K562 (cell line): ENCODE data around the gene PRXL2B. TPM values are rescaled to one million over a fixed set of nuclear protein-coding genes. Genes with fewer than 3 reads are reported as not detected.

Experiments used
- ATAC-seq: fragments of 200-7000 bp; cut with Tn5 transposase; 3 replicates; pipeline ENCODE4 v1.9.1; 2020; ENCODE audit warnings: moderate library complexity
- BruUV-seq: library from RNA; stranded (reverse); fragments of 400-500 nt; replicated peaks from 2 replicates; lab custom pipeline; 2021; lab: Mats Ljungman, UMichigan
- CTCF ChIA-PET: fragments of 300-600 bp; formaldehyde crosslinking; extraction: SDS; loops from one replicate; lab custom pipeline; 2021; ENCODE audit warnings: low intra/inter-chr PET ratio; lab: Yijun Ruan, JAX
- POLR2A ChIA-PET: fragments of 300-600, 350-650 bp; sonication (Branson Sonifier 250); formaldehyde crosslinking; extraction: SDS; loops from one replicate; lab custom pipeline; 2021; ENCODE audit warnings: antibody characterized with exemption, inconsistent platforms; lab: Yijun Ruan, JAX
- DNase-seq, 4 experiments: peaks; one replicate each; pipeline versions ENCODE4 v3.0.0 to v3.0.0-alpha.2; 2011 to 2018; ENCODE audit warnings: low spot score in 3 of 4, mixed read lengths in 3 of 4; ENCODE audit errors: extremely low read depth in 1 of 4
- FAIRE-seq: peaks from 2 replicates; lab custom pipeline; 2011; peaks lifted over from hg19 to GRCh38; lab: Jason Lieb, UNC
- H2AFZ ChIP-seq: 2 replicates; pipeline ENCODE4 v1.6.0; 2011; ENCODE audit warnings: low read depth, low read length, control low read depth, inconsistent platforms
- H3K27ac ChIP-seq: fragments of 200-600 bp; 3 replicates; pipeline ENCODE4 v1.8.0; 2011; ENCODE audit warnings: low read depth, mild to moderate bottlenecking, control low read depth, inconsistent platforms, low read length, moderate library complexity, mixed read lengths; ENCODE audit errors: extremely low read depth
- H3K27me3 ChIP-seq, 2 experiments: fragments of 300-600 bp in 1 of 2; 2 replicates in 1 of 2; 3 replicates in 1 of 2; pipeline versions ENCODE4 v1.6.0 to v1.8.0; 2011; ENCODE audit warnings: inconsistent platforms in 2 of 2, low read length in 2 of 2, mild to moderate bottlenecking in 1 of 2, mixed read lengths in 1 of 2, moderate library complexity in 1 of 2; ENCODE audit not compliant: control insufficient read depth in 2 of 2, insufficient read depth in 2 of 2
- H3K36me3 ChIP-seq: fragments of 300-600 bp; 3 replicates; pipeline ENCODE4 v1.8.0; 2011; ENCODE audit warnings: mild to moderate bottlenecking, low read length, inconsistent platforms; ENCODE audit not compliant: control insufficient read depth, insufficient read depth
- H3K4me1 ChIP-seq, 2 experiments: fragments of 200-600 bp in 1 of 2; replicated peaks in 1 of 2; 2 replicates in 1 of 2; 3 replicates in 1 of 2; pipeline versions ENCODE4 v1.5.1 to v1.8.0; 2011; ENCODE audit warnings: inconsistent platforms in 2 of 2, low read length in 2 of 2, mild to moderate bottlenecking in 1 of 2, mixed read lengths in 1 of 2, moderate library complexity in 1 of 2; ENCODE audit not compliant: control insufficient read depth in 2 of 2, insufficient read depth in 2 of 2
- H3K4me2 ChIP-seq: 2 replicates; pipeline ENCODE4 v1.6.1; 2011; ENCODE audit warnings: low read length, control low read depth, inconsistent platforms, mixed read lengths; ENCODE audit not compliant: insufficient read depth
- H3K4me3 ChIP-seq: fragments of 200-600 bp; sonication (generic), shearing (Covaris generic); 2 replicates; pipeline ENCODE4 v1.5.1; 2016; ENCODE audit warnings: control low read depth, inconsistent platforms
- H3K79me2 ChIP-seq: fragments of 200-600 bp; 3 replicates; pipeline ENCODE4 v1.8.0; 2011; ENCODE audit warnings: low read length, inconsistent platforms; ENCODE audit not compliant: control insufficient read depth, insufficient read depth
- H3K9ac ChIP-seq, 2 experiments: 2 replicates each; pipeline versions ENCODE4 v1.6.0 to v1.6.1; 2011; ENCODE audit warnings: low read depth in 2 of 2, low read length in 2 of 2, control low read depth in 1 of 2, inconsistent platforms in 1 of 2, mild to moderate bottlenecking in 1 of 2, mixed read lengths in 1 of 2; ENCODE audit not compliant: insufficient read depth in 1 of 2
- H3K9me1 ChIP-seq: one replicate; pipeline ENCODE4 v1.6.0; 2011; ENCODE audit warnings: inconsistent platforms, mild to moderate bottlenecking, low read length, moderate library complexity; ENCODE audit not compliant: control insufficient read depth, insufficient read depth
- H3K9me3 ChIP-seq: replicated peaks from 2 replicates; pipeline ENCODE4 v1.5.1; 2011; ENCODE audit warnings: low read depth, low read length, inconsistent platforms; ENCODE audit not compliant: control insufficient read depth, insufficient read depth
- H4K20me1 ChIP-seq: replicated peaks from 2 replicates; pipeline ENCODE4 v1.6.1; 2011; ENCODE audit warnings: low read length, inconsistent platforms, mixed read lengths; ENCODE audit not compliant: control insufficient read depth, insufficient read depth
- EGR1 ChIP-seq: fragments of 450-650 bp; conservative IDR thresholded peaks from 2 replicates; pipeline ENCODE4 v1.6.1; 2017; ENCODE audit warnings: mild to moderate bottlenecking
- SAP30 ChIP-seq: fragments of 200-600 bp; sonication (generic); IDR thresholded peaks from 2 replicates; pipeline ENCODE4 v1.6.1; 2012; ENCODE audit warnings: borderline replicate concordance, low read depth, mild to moderate bottlenecking, moderate library complexity, low read length, control low read depth, inconsistent platforms; ENCODE audit not compliant: insufficient read depth, poor library complexity, severe bottlenecking
- UBTF ChIP-seq, 2 experiments: IDR thresholded peaks; 2 replicates each; pipeline ENCODE4 v1.6.1; 2012; ENCODE audit warnings: improper control_type of control experiment in 2 of 2, low read depth in 2 of 2, low read length in 2 of 2, borderline replicate concordance in 1 of 2
- YY1 ChIP-seq, 3 experiments: IDR thresholded peaks; 2 replicates each; pipeline ENCODE4 v1.6.1; 2011; ENCODE audit warnings: low read length in 2 of 3, mild to moderate bottlenecking in 2 of 3, moderate library complexity in 2 of 3, borderline replicate concordance in 1 of 3, control low read depth in 1 of 3, low read depth in 1 of 3; ENCODE audit not compliant: insufficient read depth in 3 of 3, insufficient replicate concordance in 2 of 3, control insufficient read depth in 1 of 3, insufficient read length in 1 of 3; ENCODE audit errors: extremely low read depth in 1 of 3
- ZBTB33 ChIP-seq: sonication (generic); formaldehyde crosslinking; IDR thresholded peaks from 2 replicates; pipeline ENCODE4 v1.8.1; 2023; ENCODE audit warnings: mild to moderate bottlenecking, missing genetic modification reagents
- ZNF699 ChIP-seq: fragments of 250-450 bp; sonication (Bioruptor Pico); IDR thresholded peaks from 2 replicates; pipeline ENCODE4 v1.8.0; 2021; ENCODE audit warnings: mild to moderate bottlenecking, moderate library complexity; ENCODE audit not compliant: insufficient replicate concordance
- WGBS: fragments of 100-300 bp; shearing (Covaris generic); methylation state at CpG from one replicate; pipeline ENCODE4 v1.1.6; 2016; ENCODE audit warnings: low coverage, mixed read lengths; ENCODE audit not compliant: insufficient coverage; ENCODE audit errors: missing lambda C conversion rate; 5-methylcytosine and 5-hydroxymethylcytosine counted together
- in situ Hi-C: fragments of 300-500 bp; cut with MboI; formaldehyde crosslinking; loops from 4 replicates; pipeline ENCODE4 v1.15.0; 2018; ENCODE audit warnings: inconsistent platforms, mixed read lengths
- intact Hi-C: fragments of 100-400 bp; cut with micrococcal nuclease; formaldehyde crosslinking; loops from 2 replicates; pipeline ENCODE4 v1.14.2; 2022
- polyA plus RNA-seq, 8 experiments: library from polyadenylated mRNA; depleted of rRNA in 4 of 8; stranded (reverse) in 5 of 8; unstranded in 3 of 8; fragments of >200 nt; fragmentation: Nextera tagmentation in 2 of 8; fragmentation: Illumina TruSeq in 1 of 8; extraction: Ambion mirVana in 2 of 8; extraction: Trizol in 1 of 8; gene quantifications; 2 replicates each; pipeline versions ENCODE4 v1.2.1 to v1.2.3, GENCODE V29; 2011 to 2014; ENCODE audit warnings: inconsistent platforms in 1 of 8, missing spikeins in 1 of 8
- total RNA-seq, 7 experiments: library from RNA; depleted of rRNA in 6 of 7; stranded (reverse); fragments of >200 nt in 6 of 7; fragmentation: Illumina TruSeq in 2 of 7; extraction: Trizol in 2 of 7; gene quantifications; 2 replicates each; pipeline versions ENCODE4 v1.2.1 to v1.2.3, GENCODE V29; 2011 to 2021; ENCODE audit warnings: low replicate concordance in 1 of 7
- TF ChIP-seq, protein P1 (sequence below), 3 experiments: IDR thresholded peaks in 2 of 3; conservative IDR thresholded peaks in 1 of 3; 2 replicates each; pipeline ENCODE4 v1.5.1; 2011 to 2012; ENCODE audit warnings: low read length in 3 of 3, mild to moderate bottlenecking in 3 of 3, control low read depth in 2 of 3, improper control_type of control experiment in 1 of 3, inconsistent platforms in 1 of 3, low read depth in 1 of 3, mixed read lengths in 1 of 3, moderate library complexity in 1 of 3; ENCODE audit not compliant: insufficient read depth in 2 of 3
- TF ChIP-seq, protein P2 (sequence below): sonication (generic); formaldehyde crosslinking; IDR thresholded peaks from 2 replicates; pipeline ENCODE4 v1.8.0; 2022; ENCODE audit warnings: mild to moderate bottlenecking, missing genetic modification reagents, borderline replicate concordance

PRXL2B gene
- total and polyA plus RNA-seq, 9 of the 15 experiments (the other 6 are each of a cell fraction or from before 2014, with no cell fraction given), result 0.99 to 25.3 (median 11.8) TPM

- Histone ChIP-seq H4K20me1 (no peaks in the 10 kb centered on the region; the same call in 1 of the 2 replicates), H2AFZ (peak overlapping the region; percentile 75), H3K9me3 (no peaks in the 10 kb centered on the region), H3K4me1 (peaks cover 68 to 96% of the 10 kb centered on the region in 2 experiments), H3K36me3 (no peaks in the 10 kb centered on the region), H3K27me3 (0 out of 5 replicates have a peak, but pooled peaks cover 0 to 4% of the 10 kb centered on the region in 2 experiments), H3K79me2 (peaks cover 9% of the 10 kb centered on the region; the same call in 1 of the 3 replicates), H3K27ac (peak overlapping the region; percentile 78; the same call in 2 of the 3 replicates), H3K9ac (peak overlapping the region; percentile 47 to 90; a peak in 3 of 4 replicates), H3K9me1 (peaks cover 7% of the 10 kb centered on the region), H3K4me2 (peak overlapping the region; percentile 82; the same call in 1 of the 2 replicates), H3K4me3 (no peak overlapping the region)
- no peak for ATAC-seq
- WGBS, result 38% methylated on average over 25 of the region's 26 CpGs
- FAIRE-seq, result peak; percentile 29
- DNase-seq, result peak in 1 of 4 experiments; percentile 62
- POLR2A ChIA-PET, result interaction anchor here (0.6 to 1.5 kb wide), 3 partner anchors 17 to 1342 kb away, joined by 3 to 6 read pairs (median 5); partner anchors contain the start of gene PANK4
- intact Hi-C loops (loop anchor here (10.0 kb wide), 2 partner anchors 101 to 349 kb away; partner anchors contain the start of gene FAAP20), in situ Hi-C loops (loop anchor here (25.0 kb wide), 1 partner anchor 356 kb away; the partner anchor contains the start of gene FAAP20)
- CTCF ChIA-PET, result no interaction called here
- BruUV-seq, result no TSS peak
- TF ChIP-seq ZBTB33 (peak; percentile 84), UBTF (IDR thresholded peaks at IDR 0.05; ENCODE audit: borderline replicate concordance in 1 of 2, low read depth in 2 of 2, low read length in 2 of 2) (0 out of 4 replicates have a peak, but pooled peaks of 1 of the 2 experiments have one; percentile 21), EGR1 (no peak), SAP30 (peak; percentile 47), ZNF699 (CRISPR knock-in tag) (no peak), YY1 (IDR thresholded peaks at IDR 0.05; ENCODE audit: borderline replicate concordance in 1 of 3, control insufficient read depth in 1 of 3, extremely low read depth in 1 of 3, insufficient read depth in 3 of 3, insufficient read length in 1 of 3, insufficient replicate concordance in 2 of 3, low read depth in 1 of 3, low read length in 2 of 3) (peak in 1 of 3 experiments; percentile 5)
- TF ChIP-seq, protein P1, sequence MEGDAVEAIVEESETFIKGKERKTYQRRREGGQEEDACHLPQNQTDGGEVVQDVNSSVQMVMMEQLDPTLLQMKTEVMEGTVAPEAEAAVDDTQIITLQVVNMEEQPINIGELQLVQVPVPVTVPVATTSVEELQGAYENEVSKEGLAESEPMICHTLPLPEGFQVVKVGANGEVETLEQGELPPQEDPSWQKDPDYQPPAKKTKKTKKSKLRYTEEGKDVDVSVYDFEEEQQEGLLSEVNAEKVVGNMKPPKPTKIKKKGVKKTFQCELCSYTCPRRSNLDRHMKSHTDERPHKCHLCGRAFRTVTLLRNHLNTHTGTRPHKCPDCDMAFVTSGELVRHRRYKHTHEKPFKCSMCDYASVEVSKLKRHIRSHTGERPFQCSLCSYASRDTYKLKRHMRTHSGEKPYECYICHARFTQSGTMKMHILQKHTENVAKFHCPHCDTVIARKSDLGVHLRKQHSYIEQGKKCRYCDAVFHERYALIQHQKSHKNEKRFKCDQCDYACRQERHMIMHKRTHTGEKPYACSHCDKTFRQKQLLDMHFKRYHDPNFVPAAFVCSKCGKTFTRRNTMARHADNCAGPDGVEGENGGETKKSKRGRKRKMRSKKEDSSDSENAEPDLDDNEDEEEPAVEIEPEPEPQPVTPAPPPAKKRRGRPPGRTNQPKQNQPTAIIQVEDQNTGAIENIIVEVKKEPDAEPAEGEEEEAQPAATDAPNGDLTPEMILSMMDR (IDR thresholded peaks at IDR 0.05 in 2 of 3, conservative IDR thresholded peaks at IDR 0.05 in 1 of 3; ENCODE audit: insufficient read depth in 2 of 3, low read depth in 1 of 3, low read length in 3 of 3), result peak in 2 of 3 experiments; percentile 8 to 16; a peak in 1 of 6 replicates
- TF ChIP-seq, protein P2, sequence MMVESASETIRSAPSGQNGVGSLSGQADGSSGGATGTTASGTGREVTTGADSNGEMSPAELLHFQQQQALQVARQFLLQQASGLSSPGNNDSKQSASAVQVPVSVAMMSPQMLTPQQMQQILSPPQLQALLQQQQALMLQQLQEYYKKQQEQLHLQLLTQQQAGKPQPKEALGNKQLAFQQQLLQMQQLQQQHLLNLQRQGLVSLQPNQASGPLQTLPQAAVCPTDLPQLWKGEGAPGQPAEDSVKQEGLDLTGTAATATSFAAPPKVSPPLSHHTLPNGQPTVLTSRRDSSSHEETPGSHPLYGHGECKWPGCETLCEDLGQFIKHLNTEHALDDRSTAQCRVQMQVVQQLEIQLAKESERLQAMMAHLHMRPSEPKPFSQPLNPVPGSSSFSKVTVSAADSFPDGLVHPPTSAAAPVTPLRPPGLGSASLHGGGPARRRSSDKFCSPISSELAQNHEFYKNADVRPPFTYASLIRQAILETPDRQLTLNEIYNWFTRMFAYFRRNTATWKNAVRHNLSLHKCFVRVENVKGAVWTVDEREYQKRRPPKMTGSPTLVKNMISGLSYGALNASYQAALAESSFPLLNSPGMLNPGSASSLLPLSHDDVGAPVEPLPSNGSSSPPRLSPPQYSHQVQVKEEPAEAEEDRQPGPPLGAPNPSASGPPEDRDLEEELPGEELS (CRISPR knock-in tag), result peak; percentile 72; the same call in 1 of the 2 replicates
Observed at GRCh38 chr1:2543543-2544092, 43.0 kb upstream of the PRXL2B start.
